ENCODE results near the gene PRKAA2.

PRKAA2 gene

DNA sequence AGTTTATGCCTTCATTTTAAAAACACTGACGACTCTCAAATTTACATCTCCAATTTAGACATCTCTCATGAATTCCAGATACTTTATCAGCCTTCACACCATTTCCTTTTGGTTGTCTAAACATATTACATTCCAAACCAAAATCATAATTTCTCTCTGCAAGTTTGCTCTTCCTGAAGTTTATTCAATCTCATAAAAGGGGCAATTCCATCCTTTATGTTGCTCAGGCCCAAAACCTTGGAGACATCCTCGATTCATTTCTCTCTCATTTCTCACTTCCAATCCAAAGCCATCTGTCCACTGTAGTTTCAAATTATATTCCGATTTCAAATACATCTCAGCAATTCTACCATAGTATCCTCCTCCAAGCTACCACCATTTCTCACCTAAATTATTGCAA lies 100.1 kb downstream of the PRKAA2 start:
- no peak for TF ChIP-seq FOXP2 (optimal IDR thresholded peaks at IDR 0.05; ENCODE audit: borderline replicate concordance, extremely low read depth, extremely low read length, insufficient read depth)
- TF ChIP-seq POLR2AphosphoS5 (IDR thresholded peaks at IDR 0.05; ENCODE audit: low read depth, low read length): no peak
- no peak for TF ChIP-seq TAF1 (IDR thresholded peaks at IDR 0.05; ENCODE audit: borderline replicate concordance, insufficient read depth, low read length)
- TF ChIP-seq, protein P1, sequence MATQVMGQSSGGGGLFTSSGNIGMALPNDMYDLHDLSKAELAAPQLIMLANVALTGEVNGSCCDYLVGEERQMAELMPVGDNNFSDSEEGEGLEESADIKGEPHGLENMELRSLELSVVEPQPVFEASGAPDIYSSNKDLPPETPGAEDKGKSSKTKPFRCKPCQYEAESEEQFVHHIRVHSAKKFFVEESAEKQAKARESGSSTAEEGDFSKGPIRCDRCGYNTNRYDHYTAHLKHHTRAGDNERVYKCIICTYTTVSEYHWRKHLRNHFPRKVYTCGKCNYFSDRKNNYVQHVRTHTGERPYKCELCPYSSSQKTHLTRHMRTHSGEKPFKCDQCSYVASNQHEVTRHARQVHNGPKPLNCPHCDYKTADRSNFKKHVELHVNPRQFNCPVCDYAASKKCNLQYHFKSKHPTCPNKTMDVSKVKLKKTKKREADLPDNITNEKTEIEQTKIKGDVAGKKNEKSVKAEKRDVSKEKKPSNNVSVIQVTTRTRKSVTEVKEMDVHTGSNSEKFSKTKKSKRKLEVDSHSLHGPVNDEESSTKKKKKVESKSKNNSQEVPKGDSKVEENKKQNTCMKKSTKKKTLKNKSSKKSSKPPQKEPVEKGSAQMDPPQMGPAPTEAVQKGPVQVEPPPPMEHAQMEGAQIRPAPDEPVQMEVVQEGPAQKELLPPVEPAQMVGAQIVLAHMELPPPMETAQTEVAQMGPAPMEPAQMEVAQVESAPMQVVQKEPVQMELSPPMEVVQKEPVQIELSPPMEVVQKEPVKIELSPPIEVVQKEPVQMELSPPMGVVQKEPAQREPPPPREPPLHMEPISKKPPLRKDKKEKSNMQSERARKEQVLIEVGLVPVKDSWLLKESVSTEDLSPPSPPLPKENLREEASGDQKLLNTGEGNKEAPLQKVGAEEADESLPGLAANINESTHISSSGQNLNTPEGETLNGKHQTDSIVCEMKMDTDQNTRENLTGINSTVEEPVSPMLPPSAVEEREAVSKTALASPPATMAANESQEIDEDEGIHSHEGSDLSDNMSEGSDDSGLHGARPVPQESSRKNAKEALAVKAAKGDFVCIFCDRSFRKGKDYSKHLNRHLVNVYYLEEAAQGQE (IDR thresholded peaks at IDR 0.05; ENCODE audit: insufficient read depth in 1 of 2, low read depth in 2 of 2, low read length in 2 of 2): no peak
- no peak for TF ChIP-seq SIN3A (IDR thresholded peaks at IDR 0.05; ENCODE audit: borderline replicate concordance, insufficient read depth, low read length)

DNA sequence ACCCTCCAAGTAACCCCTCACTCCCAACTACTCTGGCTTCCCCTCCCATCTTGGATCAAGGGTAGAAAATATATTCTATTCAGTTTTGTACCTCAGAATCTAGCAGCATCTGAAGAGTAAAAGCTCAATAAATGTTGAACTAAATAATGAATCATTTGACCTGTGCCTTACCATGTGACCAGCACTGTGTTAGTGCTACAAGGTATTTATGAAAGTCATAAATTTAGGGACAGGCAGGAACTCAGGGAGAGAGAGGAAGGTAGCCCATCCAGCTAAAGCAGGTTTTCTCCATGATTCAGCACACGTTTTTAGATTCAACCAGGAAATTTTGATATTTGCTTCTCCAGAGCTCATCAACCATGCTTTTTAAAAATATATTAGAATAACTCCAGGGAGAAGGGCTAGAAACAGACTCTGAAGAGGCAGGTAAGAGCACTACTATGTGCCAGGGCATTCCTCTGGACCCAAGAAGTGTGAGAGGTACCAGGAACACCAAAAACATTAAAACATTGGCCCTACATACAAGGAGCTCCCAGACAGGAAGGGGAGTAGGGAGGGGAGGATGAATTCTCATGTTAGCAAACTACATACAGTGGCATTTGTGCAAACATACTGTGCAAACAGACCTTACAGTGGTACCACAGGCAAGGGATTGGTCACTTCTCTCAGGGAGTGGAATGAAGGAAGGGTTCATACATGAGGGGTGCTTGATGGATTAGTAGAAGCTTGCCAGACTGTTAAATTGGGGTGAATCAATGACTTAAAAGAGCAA lies 109.8 kb downstream of the PRKAA2 start:
- no peak for TF ChIP-seq TAF1 (IDR thresholded peaks at IDR 0.05; ENCODE audit: borderline replicate concordance, insufficient read depth, low read length)
- TF ChIP-seq, protein P1 (IDR thresholded peaks at IDR 0.05; ENCODE audit: insufficient read depth in 1 of 2, low read depth in 2 of 2, low read length in 2 of 2): no peak
- no peak for TF ChIP-seq POLR2AphosphoS5 (IDR thresholded peaks at IDR 0.05; ENCODE audit: low read depth, low read length)
- no peak for TF ChIP-seq SIN3A (IDR thresholded peaks at IDR 0.05; ENCODE audit: borderline replicate concordance, insufficient read depth, low read length)
- no peak for TF ChIP-seq FOXP2 (optimal IDR thresholded peaks at IDR 0.05; ENCODE audit: borderline replicate concordance, extremely low read depth, extremely low read length, insufficient read depth)

DNA sequence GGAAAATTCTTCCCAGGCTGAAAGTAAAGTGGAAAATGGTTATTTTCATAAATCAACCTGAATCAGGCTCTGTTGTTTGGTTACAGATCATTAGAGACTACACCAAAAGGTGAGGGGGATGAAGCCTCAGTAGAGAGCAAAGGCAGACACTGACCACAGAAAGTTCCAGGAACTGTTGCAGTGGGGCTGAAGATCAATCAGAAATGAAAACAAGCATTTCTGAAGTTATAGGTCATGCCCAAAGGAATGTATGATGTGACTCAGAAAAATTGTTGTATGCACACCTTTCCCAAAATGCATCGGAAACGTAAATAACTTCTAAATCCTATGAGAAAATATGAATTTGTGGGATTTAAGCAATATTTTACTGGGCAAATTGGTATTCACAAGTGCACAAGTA lies 110.8 kb downstream of the PRKAA2 start:
- TF ChIP-seq SIN3A (IDR thresholded peaks at IDR 0.05; ENCODE audit: borderline replicate concordance, insufficient read depth, low read length): no peak
- no peak for TF ChIP-seq TAF1 (IDR thresholded peaks at IDR 0.05; ENCODE audit: borderline replicate concordance, insufficient read depth, low read length)
- TF ChIP-seq FOXP2 (optimal IDR thresholded peaks at IDR 0.05; ENCODE audit: borderline replicate concordance, extremely low read depth, extremely low read length, insufficient read depth): no peak
- TF ChIP-seq POLR2AphosphoS5 (IDR thresholded peaks at IDR 0.05; ENCODE audit: low read depth, low read length): no peak
- TF ChIP-seq, protein P1 (IDR thresholded peaks at IDR 0.05; ENCODE audit: insufficient read depth in 1 of 2, low read depth in 2 of 2, low read length in 2 of 2): no peak

DNA sequence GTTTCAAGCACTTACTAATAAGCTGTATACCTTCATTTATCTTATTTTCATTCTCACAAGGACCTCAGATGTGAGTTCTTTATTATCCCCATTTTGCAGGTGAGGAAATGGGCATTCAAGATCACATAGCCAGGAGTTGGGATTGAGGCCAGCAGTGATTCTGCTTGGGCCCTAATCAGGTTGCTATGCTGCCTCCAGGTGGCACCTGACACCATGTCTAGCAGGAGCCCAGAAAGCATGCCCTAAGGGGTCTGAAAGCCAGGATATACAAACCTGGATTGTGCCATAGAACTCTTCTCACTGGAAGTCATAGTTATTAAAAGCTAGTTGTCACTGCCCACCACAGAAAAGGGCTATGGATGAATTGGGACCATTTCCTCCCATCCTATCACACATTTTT lies 113.0 kb downstream of the PRKAA2 start:
- TF ChIP-seq FOXP2 (optimal IDR thresholded peaks at IDR 0.05; ENCODE audit: borderline replicate concordance, extremely low read depth, extremely low read length, insufficient read depth) (no peak), POLR2AphosphoS5 (IDR thresholded peaks at IDR 0.05; ENCODE audit: low read depth, low read length) (no peak), TAF1 (IDR thresholded peaks at IDR 0.05; ENCODE audit: borderline replicate concordance, insufficient read depth, low read length) (no peak), SIN3A (IDR thresholded peaks at IDR 0.05; ENCODE audit: borderline replicate concordance, insufficient read depth, low read length) (no peak)
- TF ChIP-seq, protein P1 (IDR thresholded peaks at IDR 0.05; ENCODE audit: insufficient read depth in 1 of 2, low read depth in 2 of 2, low read length in 2 of 2): no peak

All from PFSK-1 (cell line).